ENCODE data around the gene OTUD3. TPM values are rescaled to one million over a fixed set of nuclear protein-coding genes. Genes with fewer than 3 reads are reported as not detected.
"Not testable (repeated sequence)": the region's sequence is repeated elsewhere in the genome, so short reads cannot be mapped to it uniquely, and the experiment has no call there.

OTUD3 gene
- total RNA-seq, 2 experiments from 2014 or later = 7.3 to 8.7 TPM

DNA sequence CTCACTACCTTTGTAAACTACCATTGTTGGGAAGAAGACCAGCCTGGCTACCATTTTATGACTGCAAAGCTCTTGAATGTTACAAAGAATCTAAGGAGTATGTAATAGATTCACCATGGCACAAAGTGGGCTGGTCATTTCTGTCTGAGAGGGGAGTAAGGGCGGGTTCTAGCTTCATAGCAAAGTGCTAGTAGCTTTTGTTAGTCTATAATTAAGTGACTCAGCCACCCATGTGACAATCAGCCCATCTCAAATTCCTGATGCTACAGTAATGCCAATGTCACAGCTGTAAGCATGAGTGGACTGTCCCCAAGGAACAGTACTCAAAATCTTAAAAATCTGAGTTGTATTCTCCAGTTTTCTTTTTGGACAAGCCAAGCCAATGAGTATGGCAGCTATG lies 15.4 kb upstream of the OTUD3 start:
- TF ChIP-seq CTCF (IDR thresholded peaks at IDR 0.05) = no peak
- H3K9me3 Mint-ChIP-seq = peaks cover 2% of the 10 kb centered on the region
- ChIA-PET CTCF (no interaction called here), POLR2A (interaction anchor here (1.3 kb wide), 1 partner anchor 11 kb away, joined by 3 read pairs; no protein-coding TSS in a partner anchor)
- no peaks in the 10 kb centered on the region for H3K4me1 Mint-ChIP-seq (ENCODE audit: low read depth)
- intact Hi-C loops (cut with micrococcal nuclease) = no loop called here
- no peaks in the 10 kb centered on the region for H3K36me3 Mint-ChIP-seq (ENCODE audit: low read depth)
- no peak overlapping the region for H3K27ac Mint-ChIP-seq
- H3K4me3 Mint-ChIP-seq = no peak overlapping the region
- ATAC-seq = no peak
- no peak for DNase-seq
- peaks cover 28% of the 10 kb centered on the region for H3K27me3 Mint-ChIP-seq

DNA sequence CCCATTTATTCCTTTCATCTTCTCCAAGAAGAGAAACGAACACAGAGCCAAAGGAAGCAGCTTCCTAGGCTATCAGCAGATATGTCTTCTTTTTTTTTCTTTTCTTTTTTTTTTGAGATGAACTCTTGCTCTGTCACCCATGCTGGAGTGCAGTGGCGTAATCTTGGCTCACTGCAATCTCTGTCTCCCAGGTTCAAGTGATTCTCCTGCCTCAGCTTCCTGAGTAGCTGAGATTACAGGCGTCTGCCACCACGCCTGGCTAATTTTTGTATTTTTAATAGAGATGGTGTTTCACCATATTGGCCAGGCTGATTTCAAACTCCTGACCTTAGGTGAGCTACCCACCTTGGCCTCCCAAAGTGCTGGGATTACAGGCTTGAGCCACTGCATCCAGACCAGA lies 13.6 kb upstream of the OTUD3 start:
- CTCF ChIA-PET = interaction anchor here (0.9 to 1.7 kb wide), 2 partner anchors 13 to 108 kb away, joined by 3 to 4 read pairs; partner anchors contain the start of gene OTUD3
- not testable (repeated sequence) for H3K27ac Mint-ChIP-seq

DNA sequence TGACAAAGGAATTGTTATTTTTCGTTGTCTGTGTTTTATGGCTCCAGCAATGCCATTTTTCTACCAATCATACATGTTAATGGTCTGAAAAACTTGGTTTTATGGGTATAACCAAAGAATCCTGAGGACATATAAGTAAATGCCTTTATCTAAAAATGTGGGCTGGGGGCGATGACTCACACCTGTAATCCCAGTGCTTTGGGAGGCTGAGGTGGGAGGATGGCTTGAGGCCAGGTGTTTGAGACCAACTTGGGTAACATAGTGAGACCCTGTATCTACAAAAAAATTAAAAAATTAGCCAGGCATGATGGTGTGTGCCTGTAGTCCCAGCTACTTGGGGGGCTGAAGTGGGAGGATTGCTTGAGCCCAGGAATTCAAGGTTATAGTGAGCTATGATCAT lies 12.7 kb upstream of the OTUD3 start:
- H3K9me3 Mint-ChIP-seq; H3K36me3 Mint-ChIP-seq (ENCODE audit: low read depth); H3K27ac Mint-ChIP-seq; H3K4me3 Mint-ChIP-seq; POLR2A ChIA-PET; intact Hi-C loops (cut with micrococcal nuclease); DNase-seq; ATAC-seq; H3K4me1 Mint-ChIP-seq (ENCODE audit: low read depth): not testable (repeated sequence)
- CTCF ChIA-PET = interaction anchor here (0.9 to 1.7 kb wide), 3 partner anchors 13 to 48 kb away, joined by 3 to 4 read pairs (median 3); partner anchors contain the start of gene OTUD3
- peaks cover 28% of the 10 kb centered on the region for H3K27me3 Mint-ChIP-seq

More for the DNA sequence above, 13.6 kb upstream of the OTUD3 start:
- ATAC-seq; H3K36me3 Mint-ChIP-seq (ENCODE audit: low read depth); H3K4me1 Mint-ChIP-seq (ENCODE audit: low read depth); H3K4me3 Mint-ChIP-seq; POLR2A ChIA-PET; intact Hi-C loops (cut with micrococcal nuclease); H3K9me3 Mint-ChIP-seq; DNase-seq: not testable (repeated sequence)
- H3K27me3 Mint-ChIP-seq = peaks cover 26% of the 10 kb centered on the region

GRCh38 chr1:19869929-19870328 lies 12.3 kb upstream of the OTUD3 start:
- POLR2A ChIA-PET = no interaction called here
- no peak overlapping the region for H3K27ac Mint-ChIP-seq
- H3K4me3 Mint-ChIP-seq = no peak overlapping the region
- CTCF ChIA-PET = interaction anchor here (0.9 to 1.7 kb wide), 3 partner anchors 12 to 48 kb away, joined by 3 to 4 read pairs (median 3); partner anchors contain the start of gene OTUD3
- no peaks in the 10 kb centered on the region for H3K4me1 Mint-ChIP-seq (ENCODE audit: low read depth)
- DNase-seq (no peak), ATAC-seq (no peak)
- H3K27me3 Mint-ChIP-seq = peaks cover 26% of the 10 kb centered on the region
- no peaks in the 10 kb centered on the region for H3K36me3 Mint-ChIP-seq (ENCODE audit: low read depth)
- H3K9me3 Mint-ChIP-seq = no peaks in the 10 kb centered on the region
- TF ChIP-seq CTCF (IDR thresholded peaks at IDR 0.05) = no peak
- intact Hi-C loops (cut with micrococcal nuclease) = no loop called here

GRCh38 chr1:19872190-19872589 lies 10.0 kb upstream of the OTUD3 start:
- no peak overlapping the region for H3K4me3 Mint-ChIP-seq
- CTCF ChIA-PET = interaction anchor here (1.0 kb wide), 1 partner anchor 9 kb away, joined by 3 read pairs; no protein-coding TSS in a partner anchor
- POLR2A ChIA-PET = interaction anchor here (0.7 kb wide), 1 partner anchor 10 kb away, joined by 3 read pairs; no protein-coding TSS in a partner anchor
- no peak for TF ChIP-seq CTCF (IDR thresholded peaks at IDR 0.05)
- H3K27me3 Mint-ChIP-seq = peaks cover 29% of the 10 kb centered on the region
- ATAC-seq = no peak
- intact Hi-C loops (cut with micrococcal nuclease) = no loop called here
- peak; percentile 14 for DNase-seq
- H3K36me3 Mint-ChIP-seq (ENCODE audit: low read depth) = no peaks in the 10 kb centered on the region
- H3K9me3 Mint-ChIP-seq = no peaks in the 10 kb centered on the region
- no peak overlapping the region for H3K27ac Mint-ChIP-seq
- no peaks in the 10 kb centered on the region for H3K4me1 Mint-ChIP-seq (ENCODE audit: low read depth)

DNA sequence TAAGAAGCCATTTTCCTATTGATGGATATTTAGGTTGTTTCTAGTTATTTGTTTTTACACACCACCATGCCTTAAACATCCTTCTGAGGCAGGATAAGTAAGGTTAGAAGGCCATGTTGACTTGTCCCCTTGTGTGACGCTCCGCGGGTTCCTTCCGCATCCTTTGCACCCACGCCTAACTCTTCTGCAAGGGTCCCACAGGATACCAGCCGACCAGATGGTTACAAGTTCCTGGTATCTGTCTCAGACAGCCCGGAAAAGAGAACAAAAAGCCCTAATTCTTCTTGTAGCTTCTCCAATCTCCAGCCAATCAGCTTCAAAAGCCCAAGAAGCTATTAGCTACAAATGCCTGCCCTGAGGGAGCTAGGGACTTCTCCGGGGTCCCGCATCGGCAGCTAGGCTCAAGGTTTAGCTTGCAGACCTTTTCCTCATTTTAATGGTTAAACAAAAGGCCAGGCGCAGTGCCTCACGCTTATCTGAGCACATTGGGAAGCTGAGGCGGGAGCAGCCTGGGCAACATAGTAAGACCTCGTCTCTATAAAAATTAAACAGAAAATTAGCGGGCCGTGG lies 4.9 kb upstream of the OTUD3 start:
- CTCF ChIA-PET = interaction anchor here (0.9 to 1.4 kb wide), 4 partner anchors 13 to 215 kb away, joined by 3 to 4 read pairs (median 3); no protein-coding TSS in a partner anchor
- intact Hi-C loops (cut with micrococcal nuclease) = no loop called here
- ATAC-seq (no peak), DNase-seq (no peak)
- Mint-ChIP-seq H3K27me3 (peaks cover 18% of the 10 kb centered on the region), H3K4me3 (no peak overlapping the region), H3K4me1 (ENCODE audit: low read depth) (peaks cover 4% of the 10 kb centered on the region), H3K27ac (no peak overlapping the region), H3K36me3 (ENCODE audit: low read depth) (no peaks in the 10 kb centered on the region), H3K9me3 (no peaks in the 10 kb centered on the region)
- POLR2A ChIA-PET = interaction anchor here (1.0 kb wide), 1 partner anchor 11 kb away, joined by 3 read pairs; no protein-coding TSS in a partner anchor
- no peak for TF ChIP-seq CTCF (IDR thresholded peaks at IDR 0.05)

Measured in activated CD8-positive, alpha-beta T cell treated with anti-CD3 and anti-CD28 coated beads for 36 hours (primary cell).